ENCODE results near the gene STK24.

Gene STK24

GRCh38 chr13:98549728-98550317 lies 27.1 kb downstream of the STK24 start:
- no peak for DNase-seq

GRCh38 chr13:98549006-98549727 lies 27.7 kb downstream of the STK24 start:
- no peak for DNase-seq

- no peak for DNase-seq
These were observed 28.7 kb downstream of the STK24 start for GRCh38 chr13:98548230-98548629.

- no peak for DNase-seq
These were observed 29.5 kb downstream of the STK24 start for GRCh38 chr13:98547455-98547854.

GRCh38 chr13:98546402-98546801 lies 30.5 kb downstream of the STK24 start:
- DNase-seq, result no peak

- DNase-seq, result no peak
These were observed 32.7 kb downstream of the STK24 start for GRCh38 chr13:98544104-98544710.

GRCh38 chr13:98543378-98544103 lies 33.4 kb downstream of the STK24 start:
- no peak for DNase-seq

GRCh38 chr13:98542568-98543377 lies 34.1 kb downstream of the STK24 start:
- no peak for DNase-seq

- DNase-seq, result no peak
These were observed 35.2 kb downstream of the STK24 start for GRCh38 chr13:98541701-98542203.

GRCh38 chr13:98541191-98541590 lies 35.7 kb downstream of the STK24 start:
- no peak for DNase-seq

- no peak for DNase-seq
These were observed 36.4 kb downstream of the STK24 start for GRCh38 chr13:98540476-98540875.

GRCh38 chr13:98539666-98540065 lies 37.2 kb downstream of the STK24 start:
- no peak for DNase-seq

- no peak for DNase-seq
These were observed 38.0 kb downstream of the STK24 start for GRCh38 chr13:98538876-98539275.

GRCh38 chr13:98537740-98538139 lies 39.2 kb downstream of the STK24 start:
- DNase-seq, result no peak

GRCh38 chr13:98537306-98537705 lies 39.6 kb downstream of the STK24 start:
- no peak for DNase-seq

GRCh38 chr13:98536729-98537128 lies 40.2 kb downstream of the STK24 start:
- no peak for DNase-seq

- DNase-seq, result no peak
These were observed 41.2 kb downstream of the STK24 start for GRCh38 chr13:98535501-98536354.

- no peak for DNase-seq
These were observed 42.1 kb downstream of the STK24 start for GRCh38 chr13:98534821-98535220.

GRCh38 chr13:98533912-98534311 lies 43.0 kb downstream of the STK24 start:
- DNase-seq, result no peak

GRCh38 chr13:98532254-98532653 lies 44.7 kb downstream of the STK24 start:
- DNase-seq, result no peak

GRCh38 chr13:98530217-98530616 lies 46.7 kb downstream of the STK24 start:
- DNase-seq, result no peak

GRCh38 chr13:98529171-98529570 lies 47.7 kb downstream of the STK24 start:
- no peak for DNase-seq

Data from islet precursor cell (in vitro differentiated cells).